ENCODE measurements around the gene TMEM42. TPM values are rescaled to one million over a fixed set of nuclear protein-coding genes. Genes with fewer than 3 reads are reported as not detected.
A peak's percentile ranks its signal among the peaks of the same experiment; 100 is the strongest.

TMEM42 gene
- polyA plus RNA-seq, 5 donors: 19.9 to 25.2 (median 22.8) TPM

DNA sequence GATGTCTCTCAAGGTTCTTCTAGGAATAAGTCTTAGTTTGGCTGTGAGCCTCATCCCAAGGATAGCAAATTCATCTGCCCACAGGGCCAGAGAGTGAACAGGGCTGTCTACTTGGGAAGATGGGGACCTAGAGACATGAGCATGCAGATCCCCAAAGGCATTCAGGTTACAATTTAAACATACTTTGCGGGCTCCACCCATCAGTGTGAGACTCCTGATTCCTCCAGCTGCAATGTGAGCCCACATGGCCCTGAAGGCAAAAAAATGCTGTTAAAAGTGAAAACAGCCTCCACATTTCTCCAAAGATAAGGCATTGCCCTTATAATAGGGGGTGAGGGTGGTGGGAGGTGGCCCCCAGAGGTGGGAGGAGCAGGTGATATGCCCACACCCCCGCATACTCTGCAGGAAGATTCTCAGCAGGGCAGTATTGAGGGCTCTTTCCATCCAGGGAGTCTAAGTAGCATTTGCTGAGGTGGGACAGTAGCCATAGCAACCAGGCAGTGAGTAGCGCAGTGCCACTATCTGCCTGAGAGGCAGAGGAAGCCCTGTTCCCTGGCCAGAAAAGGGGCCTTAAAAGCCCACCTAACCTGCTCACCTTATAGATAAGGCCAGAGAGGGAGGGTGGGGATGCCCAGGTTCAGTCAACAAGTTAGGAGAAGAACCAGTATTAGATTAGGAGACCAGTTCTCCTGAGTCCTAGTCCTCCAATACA, 43.9 kb downstream of the TMEM42 start:
- DNase-seq: no peak

DNA sequence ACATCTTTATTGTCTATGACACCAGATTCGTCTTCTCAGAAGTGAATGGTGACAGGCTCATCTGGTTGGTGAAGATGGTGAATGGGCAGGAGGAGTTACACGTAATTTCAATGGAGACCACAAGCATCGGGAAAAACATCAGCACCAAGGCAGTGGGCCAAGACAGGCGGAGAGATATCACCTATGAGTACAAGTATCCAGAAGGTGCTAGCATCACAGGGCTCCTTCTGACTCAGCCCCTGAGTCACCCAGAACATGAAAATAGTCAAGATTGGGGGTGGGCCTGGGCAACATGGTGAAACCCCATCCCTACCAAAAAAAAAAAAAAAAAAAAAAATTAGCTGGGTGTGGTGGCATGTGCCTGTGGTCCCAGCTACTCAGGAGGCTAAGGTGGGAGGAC, 45.3 kb downstream of the TMEM42 start:
- DNase-seq: no peak

DNA sequence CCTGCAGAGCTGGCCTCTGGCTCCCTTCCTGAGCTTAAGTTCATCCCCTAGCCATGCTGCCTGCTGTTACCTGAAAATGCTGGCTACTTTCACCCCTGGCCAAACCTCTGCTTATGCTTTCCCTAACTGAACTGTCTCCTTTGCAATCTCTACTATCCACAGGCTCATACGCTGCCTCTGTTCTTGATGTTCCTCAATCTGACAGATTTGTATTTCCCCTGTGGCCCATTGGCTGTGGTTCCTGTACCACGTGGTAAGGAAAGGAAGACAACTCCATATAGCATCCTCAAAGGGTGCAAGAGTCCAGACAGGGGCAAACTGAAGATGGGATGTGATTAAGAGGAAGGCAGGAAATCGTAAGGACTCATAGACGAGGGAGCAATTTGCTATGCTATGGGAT, 45.9 kb downstream of the TMEM42 start:
- no peak for DNase-seq

DNA sequence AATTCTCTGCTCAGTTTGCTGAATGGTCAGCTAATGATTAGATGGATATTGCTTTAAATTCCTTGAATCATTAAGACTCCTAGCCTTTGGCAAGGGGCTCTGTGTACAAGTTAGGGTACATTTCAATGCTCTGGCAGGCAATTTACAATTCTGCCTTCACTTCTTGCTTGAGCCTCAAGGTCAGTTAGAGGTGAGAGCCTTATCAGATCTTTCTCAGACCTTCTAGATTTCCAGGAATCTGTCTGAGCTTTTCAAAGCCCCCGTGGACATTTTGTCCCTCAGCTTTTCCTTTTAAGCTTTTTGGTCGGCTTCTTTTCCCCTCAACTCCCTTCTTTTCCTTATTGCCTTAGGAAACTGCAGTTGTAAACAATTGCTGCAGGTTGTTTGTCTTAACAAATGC, 47.4 kb downstream of the TMEM42 start:
- no peak for DNase-seq

DNA sequence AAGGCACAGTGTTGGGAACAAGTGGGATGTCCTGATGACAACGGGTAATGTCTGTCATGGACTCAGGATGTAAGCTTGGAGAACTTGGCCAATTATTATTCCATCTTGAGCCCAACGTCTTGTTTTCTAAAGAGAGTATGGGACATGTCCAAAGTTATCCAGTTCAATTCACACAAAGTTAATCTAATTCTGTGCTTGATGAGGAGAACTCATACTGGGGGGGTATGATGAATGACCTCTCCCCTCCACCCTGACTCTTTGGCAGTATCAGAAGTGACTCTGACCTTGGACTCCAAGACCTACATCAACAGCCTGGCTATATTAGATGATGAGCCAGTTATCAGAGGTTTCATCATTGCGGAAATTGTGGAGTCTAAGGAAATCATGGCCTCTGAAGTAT, 49.0 kb downstream of the TMEM42 start:
- no peak for DNase-seq

DNA sequence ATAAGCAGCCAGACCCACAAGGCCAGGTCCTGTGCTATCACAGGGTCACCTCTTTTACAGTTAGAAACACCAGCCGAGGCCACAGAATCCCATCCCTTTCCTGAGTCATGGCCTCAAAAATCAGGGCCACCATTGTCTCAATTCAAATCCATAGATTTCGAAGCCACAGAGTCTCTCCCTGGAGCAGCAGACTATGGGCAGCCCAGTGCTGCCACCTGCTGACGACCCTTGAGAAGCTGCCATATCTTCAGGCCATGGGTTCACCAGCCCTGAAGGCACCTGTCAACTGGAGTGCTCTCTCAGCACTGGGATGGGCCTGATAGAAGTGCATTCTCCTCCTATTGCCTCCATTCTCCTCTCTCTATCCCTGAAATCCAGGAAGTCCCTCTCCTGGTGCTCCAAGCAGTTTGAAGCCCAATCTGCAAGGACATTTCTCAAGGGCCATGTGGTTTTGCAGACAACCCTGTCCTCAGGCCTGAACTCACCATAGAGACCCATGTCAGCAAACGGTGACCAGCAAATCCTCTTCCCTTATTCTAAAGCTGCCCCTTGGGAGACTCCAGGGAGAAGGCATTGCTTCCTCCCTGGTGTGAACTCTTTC, 52.3 kb downstream of the TMEM42 start:
- DNase-seq: peak; percentile 23 to 25

DNA sequence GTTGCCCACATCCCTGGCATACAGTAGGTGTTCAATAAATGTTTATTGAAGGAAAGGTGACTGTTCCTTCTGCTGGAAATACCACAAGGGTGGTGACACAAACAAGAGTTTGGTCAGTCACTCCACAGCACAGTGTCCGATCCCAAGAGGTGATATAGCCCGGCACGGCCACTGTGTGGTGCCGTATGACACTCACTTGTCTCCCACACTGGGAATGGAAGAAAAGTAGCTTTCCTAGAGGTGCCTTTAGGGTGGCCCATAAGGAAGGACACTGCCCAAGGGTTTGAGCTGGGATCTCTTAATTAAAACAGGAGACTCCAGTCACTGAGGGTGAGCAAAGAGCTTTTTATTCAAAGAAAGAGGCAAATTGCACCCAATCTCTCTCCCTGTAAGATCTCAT, 53.2 kb downstream of the TMEM42 start:
- DNase-seq: no peak

Other genes with a start within 250 kb of the TMEM42 start
- gene ZNF197, start 236.9 kb upstream of the TMEM42 start, polyA plus RNA-seq (ENCODE audit: insufficient read depth in 1 of 5, insufficient read length in 5 of 5, low replicate concordance in 1 of 5): 10 to 100 TPM; 23.5 to 40.2 (median 35.6) TPM
- gene ZNF35, start 213.2 kb upstream of the TMEM42 start, polyA plus RNA-seq (ENCODE audit: insufficient read depth in 1 of 5, insufficient read length in 5 of 5, low replicate concordance in 1 of 5): 10 to 100 TPM in 4 of 5 donors, 1 to 10 TPM in 1; 7.5 to 12.1 (median 11.2) TPM
- 10 to 100 TPM in 4 of 5 donors, 1 to 10 TPM in 1; 9.1 to 15.0 (median 12.6) TPM for gene ZNF502, start 149.3 kb upstream of the TMEM42 start, polyA plus RNA-seq (ENCODE audit: insufficient read depth in 1 of 5, insufficient read length in 5 of 5, low replicate concordance in 1 of 5)
- 10 to 100 TPM in 2 of 5 donors, 1 to 10 TPM in 3; 7.0 to 15.2 (median 9.9) TPM for gene ZNF501, start 132.3 kb upstream of the TMEM42 start, polyA plus RNA-seq (ENCODE audit: insufficient read depth in 1 of 5, insufficient read length in 5 of 5, low replicate concordance in 1 of 5)
- gene KIAA1143, start 100.3 kb upstream of the TMEM42 start, polyA plus RNA-seq (ENCODE audit: insufficient read depth in 1 of 5, insufficient read length in 5 of 5, low replicate concordance in 1 of 5): 10 to 100 TPM; 36.2 to 67.3 (median 61.7) TPM
- gene KIF15, start 100.1 kb upstream of the TMEM42 start, polyA plus RNA-seq (ENCODE audit: insufficient read depth in 1 of 5, insufficient read length in 5 of 5, low replicate concordance in 1 of 5): 10 to 100 TPM; 15.2 to 43.9 (median 24.7) TPM
- under 1 TPM in 4 of 5 donors, not detected in 1; 0.03 to 0.09 (median 0.05) TPM for gene TGM4, start 12.7 kb downstream of the TMEM42 start, polyA plus RNA-seq (ENCODE audit: insufficient read depth in 1 of 5, insufficient read length in 5 of 5, low replicate concordance in 1 of 5)
- gene ZDHHC3, start 114.3 kb downstream of the TMEM42 start, polyA plus RNA-seq (ENCODE audit: insufficient read depth in 1 of 5, insufficient read length in 5 of 5, low replicate concordance in 1 of 5): 100 to 1,000 TPM; 108 to 136 (median 117) TPM
- 10 to 100 TPM; 55.4 to 77.9 (median 63.1) TPM for gene EXOSC7, start 114.3 kb downstream of the TMEM42 start, polyA plus RNA-seq (ENCODE audit: insufficient read depth in 1 of 5, insufficient read length in 5 of 5, low replicate concordance in 1 of 5)
- 100 to 1,000 TPM; 101 to 194 (median 110) TPM for gene CLEC3B, start 164.4 kb downstream of the TMEM42 start, polyA plus RNA-seq (ENCODE audit: insufficient read depth in 1 of 5, insufficient read length in 5 of 5, low replicate concordance in 1 of 5)

All from right lung (tissue), 5 donors.